HepG2 (cell line): ENCODE data around the gene ZNF605. TPM values are rescaled to one million over a fixed set of nuclear protein-coding genes. Genes with fewer than 3 reads are reported as not detected.

Source experiments
- FOXP4 ChIP-seq: sonication (generic); formaldehyde crosslinking; IDR thresholded peaks from 2 replicates; pipeline ENCODE4 v1.4.0; 2020; ENCODE audit warnings: missing genetic modification reagents
- HDAC6 ChIP-seq: fragments of 200-600 bp; sonication (generic); IDR thresholded peaks from 2 replicates; pipeline ENCODE4 v1.7.0; 2017; ENCODE audit warnings: mild to moderate bottlenecking, antibody characterized with exemption, low read length, low read depth
- HMGXB3 ChIP-seq: sonication (generic); formaldehyde crosslinking; IDR thresholded peaks from 2 replicates; pipeline ENCODE4 v1.4.0; 2020; ENCODE audit warnings: missing genetic modification reagents, borderline replicate concordance
- LCORL ChIP-seq, 2 experiments: fragments of 450-650 bp in 1 of 2; sonication (generic) in 1 of 2; formaldehyde crosslinking in 1 of 2; IDR thresholded peaks; 2 replicates each; pipeline versions ENCODE4 v1.5.0 to v1.6.1; 2017 to 2020; ENCODE audit warnings: antibody characterized with exemption in 1 of 2, missing genetic modification reagents in 1 of 2
- MXD4 ChIP-seq: IDR thresholded peaks from 2 replicates; pipeline ENCODE4 v1.6.1; 2016; ENCODE audit warnings: mild to moderate bottlenecking, missing biosample characterization, missing genetic modification reagents
- NFYB ChIP-seq: sonication (generic); formaldehyde crosslinking; IDR thresholded peaks from 2 replicates; pipeline ENCODE4 v1.4.0; 2020; ENCODE audit warnings: missing genetic modification reagents
- NFYC ChIP-seq: IDR thresholded peaks from 2 replicates; pipeline ENCODE4 v1.6.1; 2016; ENCODE audit warnings: missing genetic modification reagents, missing compliant biosample characterization
- ONECUT2 ChIP-seq: sonication (generic); formaldehyde crosslinking; IDR thresholded peaks from 2 replicates; pipeline ENCODE4 v1.4.0; 2020; ENCODE audit warnings: missing genetic modification reagents
- PAWR ChIP-seq: sonication (generic); formaldehyde crosslinking; IDR thresholded peaks from 2 replicates; pipeline ENCODE4 v1.4.0; 2020; ENCODE audit warnings: missing genetic modification reagents, mild to moderate bottlenecking, borderline replicate concordance
- POLR2AphosphoS5 ChIP-seq: IDR thresholded peaks from 2 replicates; pipeline ENCODE4 v1.6.1; 2012; ENCODE audit warnings: low read depth, low read length
- POLR2G ChIP-seq: fragments of 200-400 bp; formaldehyde crosslinking; IDR thresholded peaks from 2 replicates; pipeline ENCODE4 v1.6.1; 2018; ENCODE audit warnings: mild to moderate bottlenecking, low read depth, low read length, moderate library complexity
- RFX3 ChIP-seq: IDR thresholded peaks from 2 replicates; pipeline ENCODE4 v1.6.1; 2016; ENCODE audit warnings: missing biosample characterization, missing genetic modification reagents
- SP5 ChIP-seq: IDR thresholded peaks from 2 replicates; pipeline ENCODE4 v1.6.1; 2016; ENCODE audit warnings: low read depth, borderline replicate concordance
- TAF1 ChIP-seq: sonication (generic); formaldehyde crosslinking; IDR thresholded peaks from 2 replicates; pipeline ENCODE4 v1.4.0; 2020; ENCODE audit warnings: missing genetic modification reagents
- WIZ ChIP-seq: sonication (generic); formaldehyde crosslinking; IDR thresholded peaks from 2 replicates; pipeline ENCODE4 v1.5.1; 2020; ENCODE audit warnings: mild to moderate bottlenecking, missing genetic modification reagents
- ZBTB43 ChIP-seq: sonication (generic); formaldehyde crosslinking; conservative IDR thresholded peaks from 2 replicates; pipeline ENCODE4 v1.4.0; 2020; ENCODE audit warnings: missing genetic modification reagents
- ZMAT3 ChIP-seq: sonication (generic); formaldehyde crosslinking; conservative IDR thresholded peaks from 2 replicates; pipeline ENCODE4 v1.7.0; 2021; ENCODE audit warnings: missing genetic modification reagents
- ZNF136 ChIP-seq: sonication (generic); formaldehyde crosslinking; IDR thresholded peaks from 2 replicates; pipeline ENCODE4 v1.8.1; 2022; ENCODE audit warnings: low read depth, mild to moderate bottlenecking, moderate library complexity, missing genetic modification reagents
- ZNF33B ChIP-seq: sonication (generic); formaldehyde crosslinking; IDR thresholded peaks from 2 replicates; pipeline ENCODE4 v1.5.1; 2020; ENCODE audit warnings: mild to moderate bottlenecking, missing genetic modification reagents
- ZNF44 ChIP-seq: sonication (generic); formaldehyde crosslinking; IDR thresholded peaks from 2 replicates; pipeline ENCODE4 v1.5.1; 2020; ENCODE audit warnings: mild to moderate bottlenecking, missing genetic modification reagents
- ZNF441 ChIP-seq: sonication (generic); formaldehyde crosslinking; IDR thresholded peaks from 2 replicates; pipeline ENCODE4 v1.7.0; 2021; ENCODE audit warnings: missing genetic modification reagents, borderline replicate concordance
- ZNF713 ChIP-seq: sonication (generic); formaldehyde crosslinking; IDR thresholded peaks from 2 replicates; pipeline ENCODE4 v1.4.0; 2020; ENCODE audit warnings: mild to moderate bottlenecking, missing genetic modification reagents
- ZNF772 ChIP-seq: sonication (generic); formaldehyde crosslinking; IDR thresholded peaks from 2 replicates; pipeline ENCODE4 v1.5.0; 2020; ENCODE audit warnings: mild to moderate bottlenecking, missing genetic modification reagents
- ZNF775 ChIP-seq: sonication (generic); formaldehyde crosslinking; IDR thresholded peaks from 2 replicates; pipeline ENCODE4 v1.4.0; 2020; ENCODE audit warnings: missing genetic modification reagents, mild to moderate bottlenecking, moderate library complexity, borderline replicate concordance
- polyA plus RNA-seq, 8 experiments: library from polyadenylated mRNA; depleted of rRNA in 3 of 8; stranded (reverse) in 7 of 8; unstranded in 1 of 8; fragments of >200 nt; fragmentation: Illumina TruSeq in 4 of 8; extraction: Trizol in 4 of 8; gene quantifications; 2 replicates each; pipeline versions ENCODE4 v1.2.1 to v1.2.3, GENCODE V29; 2011 to 2016; ENCODE audit warnings: low read depth in 4 of 8, missing spikeins in 1 of 8, mixed read lengths in 1 of 8; ENCODE audit not compliant: insufficient read depth in 1 of 8
- total RNA-seq, 5 experiments: library from RNA; depleted of rRNA; stranded (reverse); fragments of >200 nt; fragmentation: Illumina TruSeq; extraction: Trizol; gene quantifications; 2 replicates each; pipeline ENCODE4 v1.2.3, GENCODE V29; 2016; ENCODE audit warnings: low read depth in 1 of 5

Gene ZNF605
- total and polyA plus RNA-seq, 2 of the 13 experiments (the other 11 are each of a cell fraction or from before 2014, with no cell fraction given) = 6.7 to 6.8 TPM

- TF ChIP-seq HMGXB3 = 0 out of 2 replicates have a peak, but pooled peaks have one; percentile 32
- no peak for TF ChIP-seq PAWR
- no peak for TF ChIP-seq SP5
- TF ChIP-seq ZBTB43 (CRISPR knock-in tag) = 0 out of 2 replicates have a peak, but pooled peaks have one; percentile 54
- TF ChIP-seq POLR2AphosphoS5 = no peak
- no peak for TF ChIP-seq ZNF33B (CRISPR knock-in tag)
- no peak for TF ChIP-seq ZNF136 (CRISPR knock-in tag)
- peak; percentile 73 for TF ChIP-seq NFYB (CRISPR knock-in tag)
- no peak for TF ChIP-seq ZNF713
- no peak for TF ChIP-seq ZNF44
- TF ChIP-seq ZNF775 (CRISPR knock-in tag) = no peak
- TF ChIP-seq ZNF441 (CRISPR knock-in tag) = no peak
- no peak for TF ChIP-seq MXD4 (CRISPR knock-in tag)
- peak; percentile 63; the same call in 1 of the 2 replicates for TF ChIP-seq ZNF772 (CRISPR knock-in tag)
- TF ChIP-seq ONECUT2 (CRISPR knock-in tag) = no peak
- peak; percentile 57 for TF ChIP-seq TAF1 (CRISPR knock-in tag)
- TF ChIP-seq RFX3 = no peak
- TF ChIP-seq LCORL (IDR thresholded peaks at IDR 0.05) = no peak
- TF ChIP-seq LCORL (CRISPR knock-in tag; IDR thresholded peaks at IDR 0.05) = no peak; the same call in 1 of the 2 replicates
- TF ChIP-seq WIZ = 0 out of 2 replicates have a peak, but pooled peaks have one; percentile 38
- no peak for TF ChIP-seq FOXP4 (CRISPR knock-in tag)
- peak; percentile 69 for TF ChIP-seq POLR2G
- no peak for TF ChIP-seq ZMAT3
- peak; percentile 70 for TF ChIP-seq NFYC (CRISPR knock-in tag)
- no peak for TF ChIP-seq HDAC6
Measured at GRCh38 chr12:132956011-132956788, at the start of gene ZNF605 (continued).
